Caco-2 (cell line): Measurements from ENCODE around the gene VPS9D1. TPM values are rescaled to one million over a fixed set of nuclear protein-coding genes. Genes with fewer than 3 reads are reported as not detected.

Experiments used
- BruUV-seq: library from RNA; stranded (reverse); fragments of 400-500 nt; replicated peaks from 2 replicates; lab custom pipeline; 2021; lab: Mats Ljungman, UMichigan
- CTCF ChIA-PET: fragments of 300-600 bp; sonication (Branson Sonifier 250); formaldehyde crosslinking; loops from one replicate; lab custom pipeline; 2022; ENCODE audit warnings: antibody characterized with exemption; lab: Charles Lee
- POLR2A ChIA-PET: fragments of 300-600 bp; sonication (Branson Sonifier 250); formaldehyde crosslinking; loops from one replicate; lab custom pipeline; 2022; ENCODE audit warnings: antibody characterized with exemption; lab: Charles Lee
- DNase-seq, 2 experiments: peaks; one replicate each; pipeline versions ENCODE4 v3.0.0 to v3.0.0-alpha.2; 2020 to 2022
- H3K27me3 ChIP-seq: replicated peaks from 2 replicates; pipeline ENCODE4 v1.6.0; 2011; ENCODE audit warnings: low read length; ENCODE audit not compliant: control insufficient read depth, insufficient read depth
- H3K36me3 ChIP-seq: 2 replicates; pipeline ENCODE4 v1.5.1; 2011; ENCODE audit warnings: low read length; ENCODE audit not compliant: control insufficient read depth, insufficient read depth
- H3K4me1 ChIP-seq: fragments of 250-450 bp; sonication (Bioruptor Pico); 2 replicates; pipeline ENCODE4 v1.5.1; 2020; ENCODE audit warnings: mild to moderate bottlenecking
- H3K4me3 ChIP-seq: 2 replicates; pipeline ENCODE4 v1.5.1; 2011; ENCODE audit warnings: low read depth, mild to moderate bottlenecking, control low read depth, low read length
- H3K9me3 ChIP-seq: fragments of 250-450 bp; sonication (Bioruptor Pico); 2 replicates; pipeline ENCODE4 v1.5.1; 2020; ENCODE audit warnings: mild to moderate bottlenecking, moderate library complexity
- H3K27ac Mint-ChIP-seq: one replicate; pipeline ENCODE4 v1.8.0; 2022; ENCODE audit warnings: mixed read lengths; ENCODE audit not compliant: unreplicated experiment
- H3K27me3 Mint-ChIP-seq: one replicate; pipeline ENCODE4 v1.8.0; 2022; ENCODE audit warnings: mixed read lengths; ENCODE audit not compliant: insufficient read depth, unreplicated experiment
- H3K36me3 Mint-ChIP-seq: one replicate; pipeline ENCODE4 v1.8.0; 2022; ENCODE audit warnings: mild to moderate bottlenecking, mixed read lengths; ENCODE audit not compliant: insufficient read depth, unreplicated experiment
- H3K4me1 Mint-ChIP-seq: one replicate; pipeline ENCODE4 v1.8.0; 2022; ENCODE audit warnings: low read depth, mixed read lengths; ENCODE audit not compliant: unreplicated experiment
- H3K4me3 Mint-ChIP-seq: one replicate; pipeline ENCODE4 v1.8.0; 2022; ENCODE audit warnings: mild to moderate bottlenecking, moderate library complexity, mixed read lengths; ENCODE audit not compliant: unreplicated experiment
- H3K9me3 Mint-ChIP-seq: one replicate; pipeline ENCODE4 v1.8.0; 2022; ENCODE audit warnings: mixed read lengths; ENCODE audit not compliant: unreplicated experiment
- intact Hi-C: fragments of 100-400 bp; cut with micrococcal nuclease; formaldehyde crosslinking; loops from one replicate; pipeline ENCODE4 v1.10.0; 2022; ENCODE audit not compliant: unreplicated experiment
- total RNA-seq: library from RNA; stranded (reverse); gene quantifications from 2 replicates; pipeline ENCODE4 v1.2.3, GENCODE V29; 2022
- TF ChIP-seq, protein P1 (sequence below), 2 experiments: fragments of 200-600 bp in 1 of 2; IDR thresholded peaks; 1 replicate in 1 of 2; 2 replicates in 1 of 2; pipeline versions ENCODE4 v1.5.1 to v1.8.0; 2011 to 2022; ENCODE audit warnings: antibody characterized with exemption in 1 of 2, control low read depth in 1 of 2, inconsistent platforms in 1 of 2, low read depth in 1 of 2, low read length in 1 of 2, mild to moderate bottlenecking in 1 of 2, moderate library complexity in 1 of 2; ENCODE audit not compliant: insufficient read depth in 1 of 2, severe bottlenecking in 1 of 2, unreplicated experiment in 1 of 2

Gene VPS9D1
- total RNA-seq, 1 experiment from 2014 or later: 6.3 TPM

DNA sequence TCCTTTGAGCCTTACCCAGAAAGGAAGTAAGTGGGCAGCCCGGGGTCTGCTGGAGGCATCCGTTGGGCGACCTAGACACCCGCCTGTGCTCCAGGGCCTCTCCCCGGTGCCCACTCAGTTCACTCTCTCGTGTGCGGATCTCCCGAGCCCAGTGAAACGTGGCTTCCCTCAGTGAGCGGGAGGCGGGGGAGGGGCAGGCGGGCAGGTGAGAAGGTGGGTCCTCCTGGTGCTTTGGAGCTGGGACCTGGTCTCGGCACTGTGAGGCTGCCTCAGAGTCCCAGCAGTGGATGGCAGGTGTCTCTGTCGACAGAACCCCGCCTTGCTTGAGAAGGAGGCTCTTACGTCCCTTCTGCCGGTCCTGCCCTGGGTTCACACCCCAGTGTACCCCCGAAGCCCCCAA lies 8.6 kb upstream of the VPS9D1 start:
- intact Hi-C loops: no loop called here
- Mint-ChIP-seq H3K36me3 (peaks cover 75% of the 10 kb centered on the region), H3K9me3 (no peaks in the 10 kb centered on the region), H3K4me1 (no peaks in the 10 kb centered on the region), H3K27me3 (no peaks in the 10 kb centered on the region), H3K4me3 (no peak overlapping the region), H3K27ac (peak overlapping the region; percentile 39)
- H3K4me3 ChIP-seq: no peak overlapping the region
- H3K4me1 ChIP-seq: no peaks in the 10 kb centered on the region
- BruUV-seq: no TSS peak
- H3K27me3 ChIP-seq: no peaks in the 10 kb centered on the region
- TF ChIP-seq, protein P1, sequence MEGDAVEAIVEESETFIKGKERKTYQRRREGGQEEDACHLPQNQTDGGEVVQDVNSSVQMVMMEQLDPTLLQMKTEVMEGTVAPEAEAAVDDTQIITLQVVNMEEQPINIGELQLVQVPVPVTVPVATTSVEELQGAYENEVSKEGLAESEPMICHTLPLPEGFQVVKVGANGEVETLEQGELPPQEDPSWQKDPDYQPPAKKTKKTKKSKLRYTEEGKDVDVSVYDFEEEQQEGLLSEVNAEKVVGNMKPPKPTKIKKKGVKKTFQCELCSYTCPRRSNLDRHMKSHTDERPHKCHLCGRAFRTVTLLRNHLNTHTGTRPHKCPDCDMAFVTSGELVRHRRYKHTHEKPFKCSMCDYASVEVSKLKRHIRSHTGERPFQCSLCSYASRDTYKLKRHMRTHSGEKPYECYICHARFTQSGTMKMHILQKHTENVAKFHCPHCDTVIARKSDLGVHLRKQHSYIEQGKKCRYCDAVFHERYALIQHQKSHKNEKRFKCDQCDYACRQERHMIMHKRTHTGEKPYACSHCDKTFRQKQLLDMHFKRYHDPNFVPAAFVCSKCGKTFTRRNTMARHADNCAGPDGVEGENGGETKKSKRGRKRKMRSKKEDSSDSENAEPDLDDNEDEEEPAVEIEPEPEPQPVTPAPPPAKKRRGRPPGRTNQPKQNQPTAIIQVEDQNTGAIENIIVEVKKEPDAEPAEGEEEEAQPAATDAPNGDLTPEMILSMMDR (IDR thresholded peaks at IDR 0.05; ENCODE audit: insufficient read depth in 1 of 2, low read depth in 1 of 2, low read length in 1 of 2, severe bottlenecking in 1 of 2, unreplicated experiment in 1 of 2): no peak
- H3K36me3 ChIP-seq: peaks cover 3% of the 10 kb centered on the region
- ChIA-PET POLR2A (no interaction called here), CTCF (interaction anchor here (1.0 to 1.4 kb wide), 2 partner anchors 9 to 131 kb away, joined by 3 to 4 read pairs; partner anchors contain the start of gene VPS9D1)
- H3K9me3 ChIP-seq: no peaks in the 10 kb centered on the region
- DNase-seq: no peak

DNA sequence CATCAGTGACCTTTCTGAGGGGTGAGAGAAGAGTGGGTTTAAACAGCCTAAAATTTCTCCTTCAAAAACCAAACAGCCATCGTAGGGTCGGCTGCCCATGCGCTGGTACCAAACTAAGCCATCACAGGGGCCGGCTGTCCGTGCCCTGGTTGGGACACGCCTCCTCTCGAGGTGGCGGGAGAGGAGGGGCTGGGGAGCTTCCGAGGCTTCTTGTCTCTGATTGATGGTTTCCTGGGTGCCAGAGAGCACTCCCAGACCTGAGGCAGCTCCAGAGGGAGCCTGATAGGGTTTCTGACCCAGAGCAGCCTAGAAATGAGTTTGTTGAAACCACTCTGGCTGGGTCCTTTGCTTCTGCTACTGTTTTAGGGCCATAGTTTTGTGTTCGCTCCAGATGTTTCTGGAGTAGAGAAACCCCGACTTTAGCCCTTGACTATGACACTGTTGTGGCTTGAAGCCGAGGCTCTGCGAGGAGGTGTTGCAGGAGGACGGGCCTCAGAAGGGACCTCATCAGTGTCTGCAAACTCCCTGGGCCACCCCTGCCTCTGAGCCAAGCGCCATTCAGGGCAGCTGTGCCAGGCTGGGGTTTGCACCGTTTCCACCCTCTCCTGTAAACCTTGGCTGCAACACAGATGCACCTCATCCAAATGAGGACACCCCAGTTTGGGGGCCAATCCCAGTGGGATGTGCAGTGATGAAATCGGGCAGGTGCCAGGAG lies 6.9 kb upstream of the VPS9D1 start:
- Mint-ChIP-seq H3K4me1 (peaks cover 7% of the 10 kb centered on the region), H3K9me3 (no peaks in the 10 kb centered on the region), H3K4me3 (no peak overlapping the region), H3K27ac (no peak overlapping the region), H3K27me3 (no peaks in the 10 kb centered on the region), H3K36me3 (peaks cover 74% of the 10 kb centered on the region)
- ChIA-PET CTCF (no interaction called here), POLR2A (no interaction called here)
- Histone ChIP-seq H3K9me3 (no peaks in the 10 kb centered on the region), H3K4me1 (peaks cover 7% of the 10 kb centered on the region), H3K4me3 (no peak overlapping the region), H3K36me3 (peaks cover 8% of the 10 kb centered on the region), H3K27me3 (no peaks in the 10 kb centered on the region)
- TF ChIP-seq, protein P1 (IDR thresholded peaks at IDR 0.05; ENCODE audit: insufficient read depth in 1 of 2, low read depth in 1 of 2, low read length in 1 of 2, severe bottlenecking in 1 of 2, unreplicated experiment in 1 of 2): no peak
- DNase-seq: no peak
- BruUV-seq: no TSS peak
- intact Hi-C loops: no loop called here

DNA sequence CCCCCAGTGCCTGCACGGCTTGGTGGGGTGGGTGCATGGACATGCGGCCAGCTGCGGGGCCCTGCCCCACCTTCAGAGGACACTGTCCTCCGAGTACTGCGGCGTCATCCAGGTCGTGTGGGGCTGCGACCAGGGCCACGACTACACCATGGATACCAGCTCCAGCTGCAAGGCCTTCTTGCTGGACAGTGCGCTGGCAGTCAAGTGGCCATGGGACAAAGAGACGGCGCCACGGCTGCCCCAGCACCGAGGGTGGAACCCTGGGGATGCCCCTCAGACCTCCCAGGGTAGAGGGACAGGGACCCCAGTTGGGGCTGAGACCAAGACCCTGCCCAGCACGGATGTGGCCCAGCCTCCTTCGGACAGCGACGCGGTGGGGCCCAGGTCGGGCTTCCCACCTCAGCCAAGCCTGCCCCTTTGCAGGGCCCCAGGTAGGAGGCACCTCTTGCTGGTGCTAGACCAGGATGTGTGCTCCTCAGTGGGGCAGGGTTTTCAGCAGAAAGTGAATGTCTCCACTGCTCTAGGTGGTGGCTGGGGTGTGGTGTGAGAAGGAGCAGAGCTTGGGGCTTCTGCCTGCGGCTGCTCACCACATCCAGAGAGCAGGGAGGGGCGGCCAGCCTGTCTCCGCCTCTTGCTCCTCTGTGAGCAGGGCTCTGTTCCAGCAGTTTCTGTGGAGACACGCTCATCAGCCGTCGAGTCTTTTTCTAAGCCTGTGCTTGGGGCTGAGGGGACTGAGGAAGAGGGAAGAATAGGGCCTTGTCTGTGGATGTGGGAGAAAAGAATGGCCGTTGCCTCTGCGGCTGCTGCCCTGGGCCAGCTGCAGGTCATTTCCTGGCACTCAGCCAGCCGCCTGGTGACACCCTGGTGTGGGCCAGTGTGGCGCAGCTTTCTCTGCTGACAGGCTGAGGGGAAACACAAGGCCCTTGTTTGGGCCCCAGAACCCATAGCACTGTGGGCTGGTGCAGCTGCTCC lies 2.9 kb upstream of the VPS9D1 start:
- no peak for DNase-seq

More for the DNA sequence above, 2.9 kb upstream of the VPS9D1 start:
- Mint-ChIP-seq H3K27ac (peak overlapping the region; percentile 83), H3K4me1 (peaks cover 14% of the 10 kb centered on the region), H3K4me3 (peak overlapping the region; percentile 80), H3K36me3 (peaks cover 73% of the 10 kb centered on the region), H3K9me3 (no peaks in the 10 kb centered on the region), H3K27me3 (no peaks in the 10 kb centered on the region)
- BruUV-seq: no TSS peak
- intact Hi-C loops: no loop called here
- Histone ChIP-seq H3K9me3 (no peaks in the 10 kb centered on the region), H3K4me3 (no peak overlapping the region), H3K27me3 (no peaks in the 10 kb centered on the region), H3K36me3 (peaks cover 8% of the 10 kb centered on the region), H3K4me1 (peaks cover 25% of the 10 kb centered on the region)
- TF ChIP-seq, protein P1 (IDR thresholded peaks at IDR 0.05; ENCODE audit: insufficient read depth in 1 of 2, low read depth in 1 of 2, low read length in 1 of 2, severe bottlenecking in 1 of 2, unreplicated experiment in 1 of 2): no peak
- POLR2A ChIA-PET: no interaction called here
- CTCF ChIA-PET: no interaction called here
